ENCODE results near the gene KIF26A. TPM values are rescaled to one million over a fixed set of nuclear protein-coding genes. Genes with fewer than 3 reads are reported as not detected.

KIF26A gene
- total and polyA plus RNA-seq, 8 donors: 0.65 to 21.7 (median 1.5) TPM

DNA sequence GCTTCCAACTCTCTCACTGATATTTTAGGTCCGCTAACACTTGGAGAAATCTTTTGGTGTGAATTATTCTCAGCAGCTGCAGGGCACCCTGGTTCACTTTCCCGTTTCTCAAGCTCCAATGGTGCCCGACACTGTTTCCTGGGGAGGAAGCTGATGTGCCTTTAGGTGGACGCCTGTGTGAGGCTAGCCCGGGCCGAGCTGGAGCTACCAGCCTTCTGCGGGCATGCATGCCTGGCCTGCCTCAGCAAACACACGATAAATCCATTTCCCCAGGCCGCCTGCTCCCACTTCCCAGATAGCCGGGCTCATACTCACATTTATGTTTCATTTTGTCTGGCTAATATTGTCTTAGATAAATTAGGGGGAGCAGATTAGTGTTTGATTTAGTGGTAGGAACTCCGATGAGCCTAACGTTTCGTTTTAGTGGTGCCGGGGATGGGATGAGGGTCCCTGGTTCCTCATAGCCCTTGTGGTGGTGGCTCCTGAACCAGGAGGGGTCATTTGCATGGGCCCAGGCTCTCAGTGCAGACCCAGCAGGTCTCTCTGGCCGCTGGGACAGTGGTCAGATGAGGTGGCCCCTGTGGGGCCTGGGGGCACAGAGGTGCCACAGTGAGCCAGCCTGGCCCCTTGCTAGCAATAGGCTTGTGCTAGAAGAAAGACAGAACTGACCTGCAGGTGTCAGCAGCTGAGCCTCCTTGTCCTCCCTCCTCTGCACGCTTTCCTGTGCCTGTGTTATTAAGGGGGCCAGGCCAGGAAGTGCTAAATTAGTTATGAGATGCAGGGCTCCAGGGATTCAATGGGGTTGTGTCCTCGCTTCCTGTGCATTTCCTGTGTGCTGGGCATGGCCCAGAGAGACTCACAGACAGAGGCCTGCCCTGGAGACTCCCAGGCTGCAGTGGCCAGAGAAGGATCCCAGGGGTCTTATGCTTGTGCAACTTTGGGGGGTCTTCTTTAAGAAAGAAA lies 88.3 kb downstream of the KIF26A start:
- TF ChIP-seq EP300 (IDR thresholded peaks at IDR 0.05) (no peak), POLR2AphosphoS5 (IDR thresholded peaks at IDR 0.05) (no peak), POLR2A (IDR thresholded peaks at IDR 0.05) (no peak)
- TF ChIP-seq, protein P1, sequence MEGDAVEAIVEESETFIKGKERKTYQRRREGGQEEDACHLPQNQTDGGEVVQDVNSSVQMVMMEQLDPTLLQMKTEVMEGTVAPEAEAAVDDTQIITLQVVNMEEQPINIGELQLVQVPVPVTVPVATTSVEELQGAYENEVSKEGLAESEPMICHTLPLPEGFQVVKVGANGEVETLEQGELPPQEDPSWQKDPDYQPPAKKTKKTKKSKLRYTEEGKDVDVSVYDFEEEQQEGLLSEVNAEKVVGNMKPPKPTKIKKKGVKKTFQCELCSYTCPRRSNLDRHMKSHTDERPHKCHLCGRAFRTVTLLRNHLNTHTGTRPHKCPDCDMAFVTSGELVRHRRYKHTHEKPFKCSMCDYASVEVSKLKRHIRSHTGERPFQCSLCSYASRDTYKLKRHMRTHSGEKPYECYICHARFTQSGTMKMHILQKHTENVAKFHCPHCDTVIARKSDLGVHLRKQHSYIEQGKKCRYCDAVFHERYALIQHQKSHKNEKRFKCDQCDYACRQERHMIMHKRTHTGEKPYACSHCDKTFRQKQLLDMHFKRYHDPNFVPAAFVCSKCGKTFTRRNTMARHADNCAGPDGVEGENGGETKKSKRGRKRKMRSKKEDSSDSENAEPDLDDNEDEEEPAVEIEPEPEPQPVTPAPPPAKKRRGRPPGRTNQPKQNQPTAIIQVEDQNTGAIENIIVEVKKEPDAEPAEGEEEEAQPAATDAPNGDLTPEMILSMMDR (IDR thresholded peaks at IDR 0.05): no peak
- intact Hi-C loops (cut with DNase I; ENCODE audit: low total_unique reads): no loop called here
- Histone ChIP-seq H3K27ac (peak overlapping the region in 1 of 5 donors; percentile 72), H3K4me1 (peaks cover 4 to 29% (median 19%) of the 10 kb centered on the region in 4 donors), H3K27me3 (peaks cover 0 to 33% (median 0%) of the 10 kb centered on the region in 3 donors), H3K4me3 (no peak overlapping the region), H3K36me3 (no peaks in the 10 kb centered on the region), H3K9me3 (peaks cover 6 to 12% (median 9%) of the 10 kb centered on the region in 4 donors)
- 73 to 86% (median 84%) methylated on average over 15 to 17 of the region's 17 CpGs for WGBS, 5 donors
- no peak for DNase-seq

DNA sequence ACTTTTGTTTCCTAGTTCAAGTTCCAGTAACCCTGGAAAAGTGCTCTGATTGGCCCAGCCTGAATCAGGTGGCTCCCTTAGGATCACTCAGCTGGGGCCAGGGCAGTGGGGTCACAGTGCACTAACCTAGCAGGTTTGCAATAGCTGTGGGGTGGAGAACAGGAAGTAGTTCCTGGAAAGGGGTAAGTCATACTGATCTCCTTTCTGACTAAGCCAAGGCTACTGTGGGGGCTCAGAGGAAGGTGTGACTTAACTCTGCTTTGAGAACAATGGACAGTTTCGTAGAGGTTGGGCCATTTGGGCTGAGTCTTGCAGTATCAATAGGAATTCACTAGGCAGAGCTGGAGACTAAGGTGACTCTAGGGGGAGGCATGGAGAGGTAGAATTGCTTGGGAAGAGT lies 89.4 kb downstream of the KIF26A start:
- no peak for DNase-seq
- TF ChIP-seq POLR2AphosphoS5 (IDR thresholded peaks at IDR 0.05): no peak
- Histone ChIP-seq H3K9me3 (peaks cover 6 to 12% (median 9%) of the 10 kb centered on the region in 4 donors), H3K4me1 (peaks cover 4 to 29% (median 19%) of the 10 kb centered on the region in 4 donors), H3K36me3 (no peaks in the 10 kb centered on the region), H3K4me3 (no peak overlapping the region), H3K27me3 (peaks cover 0 to 22% (median 0%) of the 10 kb centered on the region in 3 donors), H3K27ac (no peak overlapping the region)
- intact Hi-C loops (cut with DNase I; ENCODE audit: low total_unique reads): no loop called here
- WGBS, 5 donors: 82 to 95% (median 86%) methylated on average over 1 of the region's 1 CpG

DNA sequence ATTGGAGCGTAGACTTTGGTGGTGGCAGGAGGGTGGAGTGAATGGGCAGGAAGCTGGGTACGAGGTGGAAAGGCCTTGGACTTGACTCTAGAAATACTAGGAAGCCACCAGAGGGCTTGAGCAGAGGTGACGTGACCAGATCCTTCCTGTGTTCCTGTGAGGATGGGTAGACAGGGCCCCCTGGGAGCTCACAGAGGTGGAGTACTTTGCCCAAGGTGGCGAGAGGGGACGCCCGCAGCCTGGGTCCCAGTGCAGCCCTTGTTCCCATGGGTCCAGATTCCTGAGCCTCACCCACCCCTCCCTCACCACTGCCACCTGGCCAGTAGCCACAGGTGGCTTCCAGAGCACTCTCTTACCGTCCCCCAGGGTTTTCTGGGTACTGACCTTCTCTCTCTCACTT lies 89.8 kb downstream of the KIF26A start:
- H3K36me3 ChIP-seq: no peaks in the 10 kb centered on the region
- no peak for DNase-seq
- intact Hi-C loops (cut with DNase I; ENCODE audit: low total_unique reads): no loop called here
- peaks cover 6 to 13% (median 10%) of the 10 kb centered on the region in 4 donors for H3K9me3 ChIP-seq
- H3K27ac ChIP-seq: no peak overlapping the region
- no peak for TF ChIP-seq POLR2A (IDR thresholded peaks at IDR 0.05)
- TF ChIP-seq EP300 (IDR thresholded peaks at IDR 0.05): no peak
- TF ChIP-seq, protein P1 (IDR thresholded peaks at IDR 0.05): no peak
- TF ChIP-seq POLR2AphosphoS5 (IDR thresholded peaks at IDR 0.05): no peak
- WGBS, 5 donors: 60 to 83% (median 81%) methylated on average over 5 to 7 of the region's 7 CpGs
- H3K27me3 ChIP-seq: peaks cover 0 to 18% (median 0%) of the 10 kb centered on the region in 3 donors
- peaks cover 4 to 28% (median 18%) of the 10 kb centered on the region in 4 donors for H3K4me1 ChIP-seq
- no peak overlapping the region for H3K4me3 ChIP-seq

DNA sequence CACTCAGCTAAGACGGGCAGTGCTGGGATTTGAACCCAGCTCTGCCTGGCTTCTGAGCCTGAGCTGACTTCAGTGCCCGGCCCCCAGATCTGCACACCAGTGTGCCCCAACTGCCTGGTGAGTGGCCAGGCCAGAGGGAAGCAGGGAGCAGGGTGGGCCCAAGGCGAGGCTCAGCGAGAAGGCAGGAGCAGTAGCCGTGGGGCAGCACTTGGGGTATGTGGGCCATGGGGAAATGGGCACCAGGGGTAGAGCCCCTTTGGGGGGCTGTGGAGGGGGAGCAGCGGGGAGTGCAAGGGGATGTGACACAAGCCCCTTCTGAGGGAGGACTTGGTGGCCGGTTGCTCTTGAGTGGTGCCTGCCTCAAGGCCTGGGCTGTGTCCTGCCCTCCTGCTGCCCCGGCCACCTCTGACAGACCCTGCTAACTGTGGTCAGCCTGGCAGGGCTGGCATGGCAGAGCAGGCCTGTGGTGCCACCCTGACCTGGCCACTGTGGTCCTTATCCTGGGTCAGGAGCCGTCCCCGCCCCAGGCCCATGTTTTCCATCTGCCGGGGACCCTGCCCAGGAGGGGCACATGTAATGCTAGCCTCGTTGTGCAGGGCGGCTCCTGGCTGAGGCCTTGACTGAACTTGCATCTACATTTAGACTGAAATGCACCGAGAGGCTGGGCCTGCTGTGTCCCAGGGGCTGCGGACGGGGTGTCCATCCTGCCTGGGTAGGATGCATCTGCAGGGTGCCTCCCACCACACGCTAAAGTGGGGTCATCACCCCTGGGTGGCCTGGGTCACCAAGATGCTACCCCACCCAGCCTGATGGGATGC lies 90.5 kb downstream of the KIF26A start:
- Histone ChIP-seq H3K27me3 (peaks cover 0 to 11% (median 0%) of the 10 kb centered on the region in 3 donors), H3K4me1 (peaks cover 4 to 23% (median 15%) of the 10 kb centered on the region in 4 donors), H3K4me3 (no peak overlapping the region), H3K27ac (no peak overlapping the region), H3K9me3 (peaks cover 6 to 20% (median 16%) of the 10 kb centered on the region in 4 donors), H3K36me3 (no peaks in the 10 kb centered on the region)
- 77 to 92% (median 88%) methylated on average over 6 to 17 of the region's 17 CpGs for WGBS, 5 donors
- TF ChIP-seq, protein P1 (IDR thresholded peaks at IDR 0.05): no peak
- no peak for TF ChIP-seq EP300 (IDR thresholded peaks at IDR 0.05)
- TF ChIP-seq POLR2A (IDR thresholded peaks at IDR 0.05): no peak
- TF ChIP-seq POLR2AphosphoS5 (IDR thresholded peaks at IDR 0.05): no peak
- DNase-seq: no peak
- intact Hi-C loops (cut with DNase I; ENCODE audit: low total_unique reads): no loop called here

Measured in stomach (tissue), 9 donors.